COR-L47 (cell line): ENCODE data around the gene PRRT3.
"Not testable (repeated sequence)": the region's sequence is repeated elsewhere in the genome, so short reads cannot be mapped to it uniquely, and the experiment has no call there.

Experiments used
- DNase-seq: peaks from one replicate; lab custom pipeline; 2025; lab: John Stamatoyannopoulos, UW

Gene PRRT3

GRCh38 chr3:9899289-9899791 is 52.9 kb downstream of the PRRT3 start:
- no peak for DNase-seq

- no peak for DNase-seq
Measured at GRCh38 chr3:9898467-9899241, 53.6 kb downstream of the PRRT3 start.

GRCh38 chr3:9897408-9898372 is 54.5 kb downstream of the PRRT3 start:
- peak; percentile 16 for DNase-seq

GRCh38 chr3:9896755-9897407 is 55.3 kb downstream of the PRRT3 start:
- not testable (repeated sequence) for DNase-seq

GRCh38 chr3:9895715-9896114 is 56.5 kb downstream of the PRRT3 start:
- DNase-seq: not testable (repeated sequence)
